ENCODE data around the gene CREB3L2.
"Not testable (repeated sequence)": the region's sequence is repeated elsewhere in the genome, so short reads cannot be mapped to it uniquely, and the experiment has no call there.

The CREB3L2 gene

DNA sequence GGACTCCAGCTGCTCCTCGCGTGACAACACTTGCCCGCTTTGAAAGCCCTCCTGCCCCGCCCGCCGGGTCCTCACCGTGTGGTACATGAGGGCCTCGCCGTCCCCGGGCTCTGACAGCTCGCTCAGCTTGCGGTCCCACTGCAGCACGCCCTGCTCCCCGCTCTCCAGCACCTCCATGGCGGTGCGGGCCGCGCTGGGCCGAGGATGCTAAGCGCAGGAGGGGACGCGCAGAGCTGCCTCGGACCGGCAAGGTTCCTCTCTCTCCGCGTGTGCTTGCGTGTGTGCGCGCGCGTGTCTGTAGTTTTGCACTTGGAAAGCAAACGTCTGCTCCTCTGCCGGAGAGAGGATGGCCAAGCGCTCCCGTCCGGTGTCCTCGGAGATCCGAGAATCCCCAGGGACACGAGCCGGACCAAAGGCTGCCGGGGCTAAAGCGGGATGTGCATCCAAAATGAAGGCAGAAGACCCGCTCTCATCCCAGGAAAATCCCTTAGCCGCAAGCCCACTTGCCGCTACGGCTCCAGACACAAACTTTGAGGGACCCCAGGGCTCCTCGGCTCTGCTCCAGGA is at the start of gene CREB3L2:
CREB3L2 (minus strand) TSS at position 558 of the 567 bp plus-strand sequence; CDS start at position 177, 381 bp downstream.
- DNase-seq = peak; percentile 65 to 73

DNA sequence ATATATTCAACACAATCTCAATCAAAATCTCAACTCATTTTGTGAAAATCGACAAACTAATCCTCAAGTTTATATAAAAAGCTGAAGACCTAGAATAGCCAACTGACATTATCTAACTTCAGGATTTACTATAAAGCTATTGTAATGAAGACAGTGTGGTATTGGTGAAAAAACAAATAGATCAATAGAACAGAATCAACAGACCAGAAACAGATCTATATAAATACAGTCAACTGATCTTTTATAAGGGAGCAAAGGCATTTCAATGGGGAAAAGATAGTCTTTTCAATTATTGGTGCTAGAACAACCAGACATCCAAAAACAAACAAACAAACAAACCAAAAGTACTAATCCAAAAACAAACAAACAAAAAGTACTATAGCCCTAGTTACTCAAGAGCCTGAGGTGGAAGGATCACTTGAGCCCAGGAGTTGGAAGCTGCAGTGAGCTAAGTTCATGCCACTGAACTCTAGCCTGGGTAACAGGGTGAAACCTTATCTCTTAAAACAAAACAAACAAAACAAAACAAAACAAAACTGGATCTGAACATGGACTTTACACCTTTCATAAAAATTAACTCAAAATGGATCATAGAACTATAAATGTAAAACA is 47.7 kb upstream of the CREB3L2 start:
- no peak for DNase-seq

GRCh38 chr7:138047907-138048306 is 46.0 kb upstream of the CREB3L2 start:
- DNase-seq = no peak

- no peak for DNase-seq
These were observed 43.0 kb upstream of the CREB3L2 start for GRCh38 chr7:138044897-138045296.

GRCh38 chr7:138040063-138040462 is 38.2 kb upstream of the CREB3L2 start:
- DNase-seq = not testable (repeated sequence)

GRCh38 chr7:138036135-138036534 is 34.2 kb upstream of the CREB3L2 start:
- no peak for DNase-seq

DNA sequence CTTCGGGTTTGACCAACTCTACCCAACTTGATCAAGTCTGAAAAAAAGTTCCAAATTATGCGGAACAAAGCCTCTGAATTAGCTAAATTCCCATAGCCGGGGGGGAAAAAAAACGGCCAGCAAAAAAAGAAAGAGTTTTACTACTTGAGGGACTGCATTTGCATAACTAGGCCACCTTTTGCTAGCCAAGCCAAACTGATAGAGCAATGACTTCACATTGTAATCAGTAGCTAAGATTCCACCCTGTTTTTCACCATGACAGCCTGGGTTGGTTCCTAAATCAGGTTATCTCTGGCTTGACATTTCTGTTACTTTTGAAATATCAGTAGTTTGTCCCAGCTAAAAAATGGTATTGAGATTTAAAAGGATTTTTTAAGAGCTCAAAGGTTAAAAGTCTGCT is 31.4 kb upstream of the CREB3L2 start:
- no peak for DNase-seq

DNA sequence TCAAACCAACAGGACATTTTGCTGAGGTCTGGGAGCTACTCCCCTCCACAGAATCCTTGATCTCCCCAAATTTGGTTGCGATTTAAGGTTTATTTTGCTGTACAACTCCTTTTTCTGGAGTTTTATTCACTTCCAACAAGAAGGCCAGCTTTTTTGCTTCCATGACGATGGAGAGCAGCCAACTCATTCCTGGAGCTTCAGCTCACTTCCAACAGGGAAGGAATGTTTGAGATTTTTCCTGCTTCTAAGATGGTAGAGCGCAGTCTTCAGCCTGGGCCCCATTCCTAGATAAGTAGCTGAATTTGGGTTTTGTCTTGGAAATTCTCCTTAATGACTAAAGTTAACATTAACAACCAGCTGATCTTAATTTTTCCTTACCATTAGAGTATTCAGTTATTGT is 30.9 kb upstream of the CREB3L2 start:
- no peak for DNase-seq

DNA sequence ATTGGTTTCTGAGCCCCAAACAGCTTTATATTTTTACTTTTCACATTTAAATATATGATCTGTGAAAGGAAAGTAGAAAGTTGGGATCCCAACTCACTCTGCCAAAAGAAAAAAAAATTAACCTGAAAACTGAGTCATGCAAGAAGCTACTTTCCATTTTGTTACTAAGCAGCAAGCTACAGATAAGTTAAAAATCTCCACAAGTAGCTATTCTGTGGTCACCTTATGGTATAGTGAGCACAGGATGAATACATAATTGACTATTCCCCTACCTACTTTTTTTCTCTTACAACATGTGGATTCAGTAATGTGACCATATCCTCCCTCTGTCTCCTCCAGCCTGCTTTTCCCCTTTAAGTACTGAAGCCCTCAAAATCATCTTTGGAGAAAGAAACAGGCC is 30.3 kb upstream of the CREB3L2 start:
- DNase-seq = no peak

DNA sequence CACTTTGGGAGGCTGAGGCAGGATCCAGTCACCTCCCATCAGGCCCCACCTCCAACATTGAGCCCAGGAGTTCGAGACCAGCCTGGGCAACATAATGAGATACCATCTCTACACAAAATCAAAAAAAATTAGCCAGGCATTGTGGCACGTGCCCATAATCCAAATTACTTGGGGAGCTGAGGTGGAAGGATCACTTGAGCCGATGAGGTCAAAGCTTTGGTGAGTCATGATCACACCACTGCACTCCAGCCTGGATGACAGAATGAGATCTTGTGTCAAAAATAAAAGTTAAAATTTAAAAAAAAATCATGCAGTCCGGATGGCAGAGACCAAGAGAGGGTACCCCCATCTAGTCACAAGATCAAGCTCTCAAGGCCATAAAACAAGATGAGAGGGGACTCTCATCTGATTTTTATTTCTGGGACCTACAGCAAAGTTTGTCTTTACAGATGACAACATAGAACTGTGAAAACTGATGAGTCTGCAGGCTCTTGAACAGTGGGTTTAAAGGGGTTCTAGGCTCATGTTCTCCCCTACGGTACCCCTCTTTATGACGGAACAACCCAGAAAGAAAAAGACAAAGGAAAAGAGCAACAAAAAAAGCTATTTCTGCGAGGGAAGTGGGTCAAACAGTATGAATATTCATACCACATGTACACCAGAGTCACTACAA is 28.9 kb upstream of the CREB3L2 start:
- DNase-seq = no peak

DNA sequence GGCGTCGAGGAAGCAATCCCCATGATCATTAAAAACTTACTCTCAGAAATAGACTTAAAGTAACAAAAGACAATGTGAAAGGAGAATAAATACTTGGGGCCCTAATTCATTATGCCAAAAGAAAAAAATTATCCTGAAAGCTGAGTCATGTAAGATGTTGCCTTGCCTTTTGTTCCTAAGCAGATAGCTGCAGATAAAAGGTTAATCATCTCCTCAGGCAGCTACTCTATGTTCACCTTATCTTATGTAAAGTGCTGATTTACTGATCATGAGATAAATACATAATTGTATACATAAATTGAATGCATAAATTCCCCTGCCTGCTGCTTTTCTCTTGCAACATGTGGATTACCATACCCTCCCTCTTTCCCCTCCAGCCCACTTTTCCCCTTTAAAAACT is 28.1 kb upstream of the CREB3L2 start:
- no peak for DNase-seq

DNA sequence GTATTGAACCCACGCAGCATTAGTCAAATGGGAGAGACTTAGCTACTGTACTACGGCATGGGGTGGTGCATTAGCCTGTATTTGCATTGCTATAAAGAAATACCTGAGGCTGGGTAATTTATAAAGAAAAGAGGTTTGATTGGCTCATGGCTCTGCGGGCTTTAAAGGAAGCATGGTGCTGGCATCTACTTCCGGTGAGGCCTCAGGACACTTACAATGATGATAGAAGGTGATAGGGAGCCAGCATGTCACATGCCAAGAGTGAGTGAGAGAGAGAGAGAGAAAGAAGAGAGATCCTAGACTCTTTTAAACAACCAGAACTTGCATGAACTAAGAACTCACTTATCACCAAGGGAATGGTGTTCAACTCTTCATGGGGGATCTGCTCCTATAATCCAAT is 27.2 kb upstream of the CREB3L2 start:
- no peak for DNase-seq

GRCh38 chr7:138027100-138027499 is 25.2 kb upstream of the CREB3L2 start:
- DNase-seq = no peak

DNA sequence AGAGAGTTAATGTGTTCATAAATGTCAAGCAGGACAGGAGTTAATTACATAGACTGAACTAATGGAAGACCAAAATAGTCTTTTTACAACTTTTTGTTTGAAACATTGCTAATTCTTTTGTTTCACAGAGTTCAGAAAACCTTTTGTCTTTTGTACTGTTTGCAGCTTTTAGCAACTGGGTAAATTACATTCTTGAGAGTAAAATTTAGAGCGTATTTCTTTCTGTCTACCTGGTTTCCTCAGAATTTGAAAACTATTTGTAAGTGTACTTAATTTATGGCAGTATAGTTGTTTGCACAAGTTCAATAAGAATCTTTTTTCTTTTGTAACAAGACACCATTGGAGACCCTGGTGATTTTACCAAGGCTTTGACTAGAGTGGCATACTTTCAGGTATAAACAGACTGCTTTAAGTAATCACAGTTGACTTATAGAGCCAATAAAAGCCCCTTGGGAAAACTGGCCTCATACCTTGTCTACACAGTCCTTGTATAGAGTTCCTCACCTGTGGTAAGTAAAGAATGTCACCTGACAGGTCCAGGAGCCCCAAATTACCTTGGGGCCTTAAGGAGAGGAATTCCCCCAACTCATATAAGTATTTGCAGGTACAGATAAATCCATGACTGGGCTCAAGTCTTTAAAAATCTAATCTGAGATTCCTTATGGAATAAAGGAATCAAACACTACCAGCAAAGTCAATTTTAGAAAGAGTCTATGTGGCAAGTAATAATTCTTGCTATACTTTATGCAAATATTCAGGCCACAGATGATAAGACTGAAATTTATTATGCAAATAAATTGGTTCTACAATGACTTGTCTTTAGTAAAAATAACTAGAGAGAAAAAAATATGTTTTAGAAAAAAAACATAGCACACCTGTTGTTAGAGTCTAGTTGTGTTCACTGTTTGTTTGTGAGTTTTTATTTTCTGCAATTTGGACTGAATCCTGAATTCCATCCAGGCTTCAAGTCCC is 23.6 kb upstream of the CREB3L2 start:
- DNase-seq = no peak

DNA sequence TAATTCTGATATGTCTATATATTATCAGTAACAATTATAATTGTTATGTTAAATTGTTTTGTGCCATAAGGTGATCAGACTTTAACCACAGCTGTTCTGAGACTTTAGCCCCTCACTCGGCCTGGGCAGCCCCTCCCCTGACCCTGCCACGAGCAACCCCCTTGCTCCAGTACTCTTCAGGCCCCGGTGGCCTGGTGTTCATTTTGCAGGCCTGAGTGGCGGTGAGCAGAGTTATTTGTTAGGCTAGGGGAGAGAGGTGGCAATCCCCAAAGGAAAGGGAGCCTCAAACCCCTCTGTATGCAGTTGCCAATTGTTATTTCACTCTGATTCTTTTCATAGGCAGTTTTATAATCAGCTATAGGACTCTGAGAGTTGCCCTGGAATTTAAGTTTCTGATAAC is 22.9 kb upstream of the CREB3L2 start:
- no peak for DNase-seq

GRCh38 chr7:138024343-138024691 is 22.4 kb upstream of the CREB3L2 start:
- no peak for DNase-seq

- no peak for DNase-seq
These were observed 21.9 kb upstream of the CREB3L2 start for GRCh38 chr7:138023618-138024342.

- no peak for DNase-seq
These were observed 20.0 kb upstream of the CREB3L2 start for GRCh38 chr7:138021889-138022288.

DNA sequence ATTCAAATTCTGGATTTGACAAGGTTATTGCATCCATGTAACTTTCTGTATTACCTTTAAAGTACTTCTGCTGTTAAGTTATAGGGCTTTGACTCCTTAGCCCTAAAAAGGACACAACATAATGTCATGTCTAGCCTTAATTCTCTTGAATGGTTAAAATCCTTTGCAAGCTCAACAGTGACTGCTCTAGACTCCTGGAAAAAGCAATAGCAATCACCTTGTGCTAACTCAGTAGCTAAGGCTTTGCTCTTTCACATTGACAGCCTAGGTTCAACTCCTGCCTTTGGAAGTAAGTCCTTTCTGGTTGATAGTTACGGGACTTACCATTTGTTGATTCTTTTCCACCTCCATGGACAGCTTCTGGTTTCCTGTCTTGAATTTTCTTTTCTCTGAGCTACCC is 16.1 kb upstream of the CREB3L2 start:
- no peak for DNase-seq

GRCh38 chr7:138015096-138015495 is 13.2 kb upstream of the CREB3L2 start:
- no peak for DNase-seq

DNA sequence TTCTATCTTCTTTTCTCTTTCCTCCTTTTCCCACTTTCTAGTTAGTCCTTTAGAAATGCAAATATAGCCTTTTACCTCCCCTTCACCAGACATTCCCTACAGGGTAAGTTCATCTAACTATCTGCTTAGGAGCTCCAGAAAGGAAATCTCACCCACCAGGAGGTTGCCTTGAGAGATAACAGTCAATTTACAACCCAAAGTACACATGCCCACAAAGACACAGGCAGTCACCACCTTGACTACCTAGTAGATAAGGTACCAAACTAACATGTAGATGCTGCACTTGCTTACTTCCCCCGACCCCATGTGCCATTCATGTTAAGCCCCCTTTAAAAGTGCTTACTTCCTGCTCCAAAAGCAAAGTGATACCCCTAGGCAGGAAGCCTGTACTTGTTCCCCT is 12.8 kb upstream of the CREB3L2 start:
- no peak for DNase-seq

GRCh38 chr7:138014201-138014600 is 12.3 kb upstream of the CREB3L2 start:
- DNase-seq = not testable (repeated sequence)

- no peak for DNase-seq
These were observed 7.4 kb upstream of the CREB3L2 start for GRCh38 chr7:138009350-138009653.

Data from stimulated activated CD4-positive, alpha-beta T cell treated with anti-CD3 and anti-CD28 coated beads, Interleukin-2, amount 100 ng/mL, for 24 hours (primary cell).